Astrocyte (in vitro differentiated cells and primary cell): ENCODE results near the gene MRPS18A.

Experiments
- CTCF ChIP-seq: IDR thresholded peaks from 2 replicates; pipeline ENCODE4 v1.5.1; 2011; ENCODE audit warnings: low read depth, mild to moderate bottlenecking, inconsistent platforms, low read length, moderate library complexity; ENCODE audit not compliant: insufficient read depth
- EZH2 ChIP-seq: IDR thresholded peaks from 2 replicates; pipeline ENCODE4 v1.6.1; 2012; ENCODE audit warnings: mild to moderate bottlenecking, low read length, inconsistent platforms; ENCODE audit not compliant: insufficient read depth

DNA sequence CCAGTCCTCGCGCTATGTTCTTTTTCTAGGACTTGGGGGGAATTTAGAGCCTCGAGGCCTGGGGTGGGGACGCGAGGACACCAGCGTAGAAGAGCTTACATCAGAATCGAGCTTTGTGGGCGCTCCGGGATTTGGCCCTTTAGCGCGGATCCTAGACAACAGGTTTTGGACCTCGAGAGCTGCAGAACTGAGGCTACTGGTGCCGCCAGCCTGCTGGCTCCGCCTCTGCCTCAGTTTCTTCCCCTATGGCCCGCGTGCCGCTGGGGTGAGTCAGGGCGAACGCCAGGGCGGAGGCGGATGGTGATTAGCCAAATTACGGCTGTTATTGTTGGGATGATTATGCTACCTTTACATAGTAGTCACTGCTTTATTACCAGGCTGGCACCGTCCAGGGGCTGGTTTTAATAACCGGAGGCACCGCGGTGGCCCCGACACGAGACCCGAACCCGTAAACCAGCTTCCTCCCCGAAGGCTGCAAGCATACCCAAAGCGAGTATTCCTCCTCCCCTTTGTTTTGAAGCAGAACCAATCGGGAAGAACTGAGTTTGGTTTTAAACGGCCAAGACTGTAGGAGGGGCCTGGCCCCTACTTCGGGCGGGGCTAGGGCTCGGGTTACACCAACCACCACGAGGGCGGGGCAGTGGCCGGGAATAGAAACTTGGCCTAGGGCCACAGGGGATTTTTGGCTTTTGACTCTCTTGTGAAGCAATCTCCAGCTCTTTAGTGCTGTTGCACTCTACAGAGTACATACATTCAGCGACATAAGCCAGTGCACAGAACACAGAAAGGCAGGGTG lies 57.9 kb downstream of the MRPS18A start:
- TF ChIP-seq CTCF (no peak), EZH2 (no peak)
